Caki2 (cell line): Measurements from ENCODE around the gene STRADA. TPM values are rescaled to one million over a fixed set of nuclear protein-coding genes. Genes with fewer than 3 reads are reported as not detected.
"Not testable (repeated sequence)": the region's sequence is repeated elsewhere in the genome, so short reads cannot be mapped to it uniquely, and the experiment has no call there.

Source experiments
- DNase-seq: peaks from one replicate; pipeline ENCODE4 v3.0.0-alpha.2; 2015; ENCODE audit warnings: low read depth
- in situ Hi-C: cut with HindIII; loops from 2 replicates; pipeline ENCODE4 v1.10.0; 2016; ENCODE audit warnings: low sequenced_read_pairs, low pct_unique_long_range_greater_than_20kb, mixed read lengths
- total RNA-seq: library from RNA; depleted of rRNA; stranded (reverse); fragments of >200 nt; shearing (Covaris generic); gene quantifications from 2 replicates; pipeline ENCODE4 v1.2.3, GENCODE V29; 2014; ENCODE audit warnings: low replicate concordance

STRADA gene
- total RNA-seq, 1 experiment from 2014 or later: 17.5 TPM

- in situ Hi-C loops: no loop called here
- no peak for DNase-seq
Observed at GRCh38 chr17:63762161-63763078, 20.8 kb upstream of the STRADA start.

- DNase-seq: no peak
- in situ Hi-C loops: no loop called here
Observed at GRCh38 chr17:63760771-63761539, 19.4 kb upstream of the STRADA start.

GRCh38 chr17:63758428-63758827 lies 16.8 kb upstream of the STRADA start:
- in situ Hi-C loops: no loop called here
- DNase-seq: no peak

- in situ Hi-C loops: no loop called here
- no peak for DNase-seq
Observed at GRCh38 chr17:63754046-63754445, 12.4 kb upstream of the STRADA start.

DNA sequence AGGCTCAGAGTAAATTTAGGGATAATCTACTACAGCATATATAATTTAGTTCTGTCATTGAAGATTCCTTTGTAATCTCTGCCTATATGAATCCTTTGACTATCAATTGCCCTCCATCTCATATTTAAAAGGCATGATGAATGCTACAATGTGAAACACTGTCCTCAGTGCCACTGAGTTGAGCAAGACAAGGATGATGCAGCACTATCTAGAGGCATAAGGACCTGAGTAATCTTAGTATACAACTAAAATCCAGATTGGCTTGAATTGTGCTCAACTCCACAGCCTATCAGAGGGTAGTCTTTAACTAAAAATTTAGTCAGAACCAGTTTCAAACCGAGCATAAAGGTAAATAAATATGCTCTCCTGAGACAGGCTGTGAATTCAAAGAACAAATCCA lies 11.6 kb upstream of the STRADA start:
- no peak for DNase-seq
- in situ Hi-C loops: no loop called here

DNA sequence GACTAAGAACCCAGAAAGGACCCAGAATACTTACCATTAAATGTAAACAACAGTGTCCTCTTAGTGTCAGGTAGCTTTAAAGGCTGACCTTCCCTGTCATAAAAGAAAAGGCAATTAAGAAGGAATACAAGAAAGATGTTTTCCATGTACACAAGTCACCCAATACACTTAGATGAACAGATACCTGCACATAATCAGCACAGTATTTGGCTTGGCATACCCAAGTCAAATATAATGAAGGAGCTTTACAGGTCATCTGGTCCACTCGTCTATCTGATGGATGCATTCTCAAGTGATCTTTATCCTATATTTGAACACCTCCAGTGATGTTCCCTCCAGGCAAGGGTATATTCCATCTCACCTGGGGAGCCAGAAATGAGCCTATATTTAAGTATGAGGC lies 11.1 kb upstream of the STRADA start:
- DNase-seq: no peak
- in situ Hi-C loops: no loop called here

- in situ Hi-C loops: no loop called here
Observed at GRCh38 chr17:63751806-63752205, 10.2 kb upstream of the STRADA start.

GRCh38 chr17:63741143-63741407 lies 524 bp downstream of the STRADA start:
- in situ Hi-C loops: no loop called here
- DNase-seq: no peak

More at GRCh38 chr17:63751806-63752205, 10.2 kb upstream of the STRADA start:
- DNase-seq: no peak

- DNase-seq: no peak
- in situ Hi-C loops: no loop called here
Observed at GRCh38 chr17:63740464-63741142, 996 bp downstream of the STRADA start.

GRCh38 chr17:63735691-63736090 lies 5.9 kb downstream of the STRADA start:
- DNase-seq: no peak
- in situ Hi-C loops: no loop called here

DNA sequence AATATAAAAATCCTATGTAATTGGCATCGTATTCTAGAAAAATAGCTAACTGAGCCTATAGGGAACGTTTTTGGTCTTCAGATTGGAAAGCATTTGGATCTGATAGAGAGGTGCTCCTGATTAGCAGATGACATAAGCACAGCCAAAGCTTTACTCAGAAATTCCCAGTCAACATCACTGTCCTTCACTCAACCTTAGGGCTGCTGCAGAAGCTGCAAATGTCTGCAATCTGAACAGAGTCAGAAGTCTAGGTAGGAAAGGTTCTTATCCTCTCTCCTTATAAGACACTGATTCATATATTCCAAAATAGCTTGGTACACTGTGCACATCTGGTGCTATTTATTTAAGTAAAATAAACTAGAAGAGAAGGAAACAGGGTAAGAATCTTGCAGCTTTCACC lies 19.2 kb downstream of the STRADA start:
- in situ Hi-C loops: no loop called here
- no peak for DNase-seq

DNA sequence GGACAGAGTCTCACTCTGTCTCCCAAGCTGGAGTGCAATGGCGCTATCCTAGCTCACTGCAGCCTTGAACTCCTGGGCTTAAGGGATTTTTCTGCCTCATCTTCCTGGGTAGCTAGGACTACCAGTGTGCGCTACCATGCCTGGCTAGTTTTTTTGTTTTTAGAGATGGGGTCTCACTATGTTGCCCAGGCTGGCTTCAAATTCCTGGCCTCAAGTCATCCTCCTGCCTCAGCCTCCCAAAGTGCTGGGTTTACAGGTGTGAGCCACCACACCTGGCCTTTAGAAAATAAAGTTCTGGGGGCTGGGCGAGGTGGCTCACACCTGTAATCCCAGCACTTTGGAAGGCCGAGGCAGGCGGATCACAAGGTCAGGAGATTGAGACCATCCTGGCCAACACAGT lies 21.4 kb downstream of the STRADA start:
- DNase-seq: not testable (repeated sequence)

DNA sequence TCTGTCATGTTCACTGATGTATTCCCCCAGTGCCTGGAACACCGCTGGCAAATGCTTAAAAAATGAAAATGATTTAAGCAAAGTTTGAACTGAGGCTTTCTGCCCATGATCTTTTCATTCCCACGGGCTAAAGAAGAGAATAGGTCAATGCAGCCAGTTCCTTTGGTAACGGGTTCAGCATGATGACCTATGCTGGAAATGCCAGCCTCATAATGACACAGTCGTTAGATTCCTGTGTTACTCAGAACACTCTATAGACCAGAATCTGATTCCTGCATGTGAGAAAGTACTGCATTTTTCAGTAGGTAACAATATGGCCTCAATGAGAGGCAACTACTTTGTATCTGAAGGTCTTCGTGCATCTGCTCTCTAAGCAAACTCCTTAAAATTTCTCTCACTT lies 22.6 kb downstream of the STRADA start:
- DNase-seq: no peak
- in situ Hi-C loops: no loop called here

More for the DNA sequence above, 21.4 kb downstream of the STRADA start:
- in situ Hi-C loops: not testable (repeated sequence)

GRCh38 chr17:63716426-63716825 lies 25.2 kb downstream of the STRADA start:
- in situ Hi-C loops: no loop called here
- DNase-seq: no peak

DNA sequence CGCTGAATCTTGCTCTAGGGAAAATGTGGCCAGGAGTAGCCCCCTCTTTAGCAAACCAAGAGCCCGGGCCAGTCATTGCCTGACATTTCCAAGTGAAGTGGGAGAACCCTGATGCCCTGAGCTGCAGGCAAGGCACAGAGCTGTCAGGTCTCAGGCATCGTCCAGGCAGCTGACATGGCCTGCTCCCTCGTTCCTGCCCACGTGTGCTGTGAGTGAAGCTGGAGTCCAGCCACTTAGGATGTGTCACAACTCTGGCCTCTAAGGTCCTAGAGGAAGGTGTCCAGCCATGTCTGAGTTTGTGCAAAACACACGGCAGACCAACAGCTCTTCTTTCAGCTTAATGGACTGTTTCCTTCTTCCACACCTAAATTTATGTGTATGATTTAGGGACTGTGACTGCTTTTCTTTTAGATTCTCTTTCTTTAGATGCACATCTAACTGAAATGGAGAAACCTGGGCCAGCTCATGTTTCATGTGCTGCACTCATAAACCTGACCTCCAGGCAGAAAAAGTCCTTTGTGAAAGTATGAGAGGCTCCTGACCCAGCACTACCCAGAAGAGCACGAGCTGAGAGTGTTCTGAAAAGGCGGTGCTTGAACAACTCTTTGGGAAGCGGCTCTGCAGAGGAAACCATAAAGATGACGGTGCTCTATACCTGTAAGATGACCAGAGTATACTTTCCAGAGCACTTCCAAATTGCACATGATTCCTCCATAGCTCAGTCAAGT lies 26.9 kb downstream of the STRADA start:
- DNase-seq: no peak

DNA sequence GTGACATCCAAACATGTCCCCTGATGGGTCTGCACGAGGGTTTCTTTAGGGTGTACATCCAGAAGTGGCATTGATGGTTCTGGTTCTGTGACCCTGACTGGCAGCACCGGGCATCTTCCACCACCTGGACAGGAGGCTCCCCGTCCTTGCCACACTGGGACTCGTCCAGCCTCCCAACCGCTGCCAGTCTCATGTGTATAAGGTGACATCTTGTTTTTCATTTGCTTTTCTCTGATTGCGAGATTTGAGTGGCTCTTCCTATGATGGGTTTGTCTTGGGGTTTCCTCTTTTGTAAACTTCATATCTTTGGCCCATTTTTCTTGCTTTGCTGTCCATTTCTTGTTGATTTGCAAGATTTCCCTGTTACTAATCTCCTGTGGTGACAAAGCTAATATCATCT lies 32.5 kb downstream of the STRADA start:
- in situ Hi-C loops: no loop called here
- DNase-seq: no peak

More for the DNA sequence above, 26.9 kb downstream of the STRADA start:
- in situ Hi-C loops: no loop called here

DNA sequence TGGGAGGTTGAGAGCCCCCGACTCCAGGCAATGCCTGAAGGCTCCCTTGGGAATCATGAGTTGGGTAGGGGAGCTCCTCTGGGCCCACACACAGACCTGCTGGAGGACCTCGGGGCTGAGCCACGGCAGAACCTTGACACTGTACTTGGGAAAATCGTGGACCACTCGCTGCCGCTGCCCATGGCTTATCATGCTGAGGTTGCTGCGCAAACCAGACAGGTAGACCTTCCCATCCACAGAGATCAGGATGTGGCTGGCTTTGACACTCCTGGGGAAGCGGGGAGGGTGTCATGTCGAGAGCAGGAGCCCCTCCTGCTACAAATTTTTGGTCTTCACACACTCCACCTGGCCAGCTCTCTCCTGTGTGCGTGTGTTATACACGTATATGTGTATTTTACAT lies 34.4 kb downstream of the STRADA start:
- no peak for DNase-seq
- in situ Hi-C loops: no loop called here

DNA sequence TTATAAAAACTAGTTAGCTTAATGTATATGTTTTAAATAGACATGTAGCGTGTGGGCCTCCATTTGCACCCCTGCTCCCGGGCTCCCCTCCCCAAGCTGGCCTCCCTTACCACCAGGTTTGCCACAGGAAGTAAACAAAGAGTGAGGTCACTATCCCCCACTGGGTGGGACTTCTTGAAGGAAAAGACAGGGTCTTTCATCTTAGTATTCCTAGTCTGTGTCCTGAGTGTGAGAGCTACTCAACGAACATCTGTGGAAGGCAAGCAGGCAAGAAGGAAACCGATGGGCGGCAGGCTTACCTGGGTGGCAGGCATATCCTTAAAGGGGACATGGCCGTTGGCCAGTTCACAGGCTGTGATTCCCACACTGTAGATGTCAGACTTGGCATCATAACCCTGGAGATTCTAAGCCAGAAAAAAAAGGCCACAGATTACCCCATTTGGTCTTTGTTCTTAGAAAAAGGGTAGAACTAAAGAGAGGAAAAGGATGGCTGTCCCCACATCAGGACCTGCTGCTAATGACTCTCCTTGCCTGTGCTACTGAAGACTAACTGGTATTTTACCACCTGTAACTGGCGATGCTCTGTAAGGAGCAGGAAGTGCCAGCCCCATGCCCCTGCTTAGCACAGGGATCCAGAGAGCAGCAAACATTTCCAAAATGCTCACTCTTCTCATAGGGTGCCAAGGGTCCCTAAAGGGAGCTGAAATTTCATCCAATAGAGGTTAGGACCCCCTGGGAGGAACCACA lies 35.1 kb downstream of the STRADA start:
- in situ Hi-C loops: no loop called here
- no peak for DNase-seq
